HFFc6 (cell line): ENCODE data around the gene ATF4. TPM values are rescaled to one million over a fixed set of nuclear protein-coding genes. Genes with fewer than 3 reads are reported as not detected.
A peak's percentile ranks its signal among the peaks of the same experiment; 100 is the strongest.

ENCODE experiments used
- DNase-seq: peaks from one replicate; pipeline ENCODE4 v3.0.0-alpha.2; 2018
- H3K27ac Mint-ChIP-seq: 2 replicates; pipeline ENCODE4 v1.8.0; 2020; ENCODE audit warnings: mild to moderate bottlenecking, mixed read lengths
- H3K27me3 Mint-ChIP-seq: 2 replicates; pipeline ENCODE4 v1.8.0; 2021; ENCODE audit warnings: mild to moderate bottlenecking, moderate library complexity, mixed read lengths; ENCODE audit not compliant: insufficient read depth
- H3K36me3 Mint-ChIP-seq: 2 replicates; pipeline ENCODE4 v1.8.0; 2021; ENCODE audit warnings: low read depth, mixed read lengths
- H3K4me1 Mint-ChIP-seq: 2 replicates; pipeline ENCODE4 v1.8.0; 2020; ENCODE audit warnings: low read depth, mixed read lengths
- H3K4me3 Mint-ChIP-seq: 2 replicates; pipeline ENCODE4 v1.8.0; 2020; ENCODE audit warnings: mild to moderate bottlenecking, moderate library complexity, mixed read lengths
- H3K9me3 Mint-ChIP-seq: 2 replicates; pipeline ENCODE4 v1.8.0; 2020; ENCODE audit warnings: mild to moderate bottlenecking, mixed read lengths
- CTCF ChIP-seq: fragments of 200-600 bp; sonication (generic); IDR thresholded peaks from 2 replicates; pipeline ENCODE4 v1.5.0; 2021; ENCODE audit warnings: antibody characterized with exemption, mild to moderate bottlenecking
- total RNA-seq, 6 experiments: library from RNA; stranded (reverse); fragmentation: NEBNext Ultra II Directional; extraction: Animal tissue kit (Norgen Biotek cat#: 25700); gene quantifications; 2 replicates in 1 of 6; 3 replicates in 5 of 6; pipeline ENCODE4 v1.2.3, GENCODE V29; 2021

The ATF4 gene
- total RNA-seq, 6 experiments from 2014 or later: 227 to 271 (median 249) TPM

GRCh38 chr22:39496131-39496838 is 24.1 kb upstream of the ATF4 start:
- Mint-ChIP-seq H3K36me3 (no peaks in the 10 kb centered on the region), H3K27me3 (peaks cover 8% of the 10 kb centered on the region), H3K9me3 (no peaks in the 10 kb centered on the region), H3K27ac (no peak overlapping the region), H3K4me3 (no peak overlapping the region), H3K4me1 (peaks cover 32% of the 10 kb centered on the region)
- DNase-seq: peak; percentile 44
- peak; percentile 83 for TF ChIP-seq CTCF

GRCh38 chr22:39497429-39497828 is 22.9 kb upstream of the ATF4 start:
- H3K36me3 Mint-ChIP-seq: no peaks in the 10 kb centered on the region
- H3K27ac Mint-ChIP-seq: no peak overlapping the region
- no peak for TF ChIP-seq CTCF
- H3K9me3 Mint-ChIP-seq: no peaks in the 10 kb centered on the region
- no peak overlapping the region for H3K4me3 Mint-ChIP-seq
- peaks cover 3% of the 10 kb centered on the region for H3K27me3 Mint-ChIP-seq
- no peak for DNase-seq
- peaks cover 37% of the 10 kb centered on the region for H3K4me1 Mint-ChIP-seq

DNA sequence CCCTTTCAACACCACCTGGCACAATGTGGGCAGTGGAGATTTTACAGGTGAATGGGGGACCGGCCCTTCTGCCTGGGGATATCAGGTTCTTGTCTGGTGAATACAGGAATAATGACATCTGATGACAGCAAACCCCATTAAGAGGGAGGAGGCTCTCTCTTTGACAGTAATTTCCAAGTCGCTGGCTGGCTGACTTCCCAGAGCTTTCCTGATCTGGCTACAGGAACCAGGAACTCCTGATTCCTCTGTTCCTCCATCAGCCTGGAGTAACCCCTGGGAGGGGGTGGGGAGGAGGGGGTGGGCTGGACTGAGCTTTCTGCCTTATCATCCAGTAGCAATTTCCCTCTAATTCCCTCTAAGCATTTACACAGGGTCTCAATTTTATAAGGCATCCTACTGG is 22.0 kb upstream of the ATF4 start:
- Mint-ChIP-seq H3K4me1 (peaks cover 34% of the 10 kb centered on the region), H3K27me3 (peaks cover 3% of the 10 kb centered on the region), H3K36me3 (peaks cover 7% of the 10 kb centered on the region), H3K4me3 (no peak overlapping the region), H3K27ac (no peak overlapping the region), H3K9me3 (no peaks in the 10 kb centered on the region)
- TF ChIP-seq CTCF: no peak
- DNase-seq: no peak

GRCh38 chr22:39498802-39499201 is 21.6 kb upstream of the ATF4 start:
- no peaks in the 10 kb centered on the region for H3K9me3 Mint-ChIP-seq
- DNase-seq: no peak
- no peak for TF ChIP-seq CTCF
- H3K27me3 Mint-ChIP-seq: peaks cover 3% of the 10 kb centered on the region
- no peak overlapping the region for H3K4me3 Mint-ChIP-seq
- H3K4me1 Mint-ChIP-seq: peaks cover 34% of the 10 kb centered on the region
- H3K27ac Mint-ChIP-seq: no peak overlapping the region
- H3K36me3 Mint-ChIP-seq: peaks cover 12% of the 10 kb centered on the region

DNA sequence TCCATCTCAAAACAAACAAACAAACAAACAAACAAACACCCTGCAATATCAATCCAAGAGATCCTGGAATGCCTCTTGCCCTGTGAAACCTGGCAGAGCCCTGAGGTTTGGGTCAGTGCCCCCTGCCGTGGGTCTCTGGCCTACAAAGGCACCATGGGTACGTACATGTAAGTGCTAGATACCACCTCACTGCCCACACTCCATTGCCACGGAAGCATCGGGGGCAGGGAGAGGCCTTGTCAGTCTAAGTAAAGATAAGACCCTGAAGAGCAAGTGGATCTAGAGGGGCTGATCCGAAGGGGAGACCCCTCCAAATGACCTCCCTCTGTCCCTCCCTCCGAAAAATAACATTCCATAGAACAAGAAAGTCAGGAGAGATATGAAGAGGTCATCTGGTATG is 20.3 kb upstream of the ATF4 start:
- H3K27ac Mint-ChIP-seq: no peak overlapping the region
- peaks cover 23% of the 10 kb centered on the region for H3K4me1 Mint-ChIP-seq
- no peak for DNase-seq
- TF ChIP-seq CTCF: no peak
- no peak overlapping the region for H3K4me3 Mint-ChIP-seq
- peaks cover 12% of the 10 kb centered on the region for H3K36me3 Mint-ChIP-seq
- no peaks in the 10 kb centered on the region for H3K9me3 Mint-ChIP-seq
- peaks cover 3% of the 10 kb centered on the region for H3K27me3 Mint-ChIP-seq
